SH-SY5Y (cell line): ENCODE results near the gene EGR4.

Source experiments
- GATA2 ChIP-seq: IDR thresholded peaks from 2 replicates; pipeline ENCODE4 v1.6.1; 2011; ENCODE audit warnings: mild to moderate bottlenecking, low read depth, low read length
- GATA3 ChIP-seq: IDR thresholded peaks from 2 replicates; pipeline ENCODE4 v1.6.1; 2011; ENCODE audit warnings: low read depth, mild to moderate bottlenecking, low read length, moderate library complexity

DNA sequence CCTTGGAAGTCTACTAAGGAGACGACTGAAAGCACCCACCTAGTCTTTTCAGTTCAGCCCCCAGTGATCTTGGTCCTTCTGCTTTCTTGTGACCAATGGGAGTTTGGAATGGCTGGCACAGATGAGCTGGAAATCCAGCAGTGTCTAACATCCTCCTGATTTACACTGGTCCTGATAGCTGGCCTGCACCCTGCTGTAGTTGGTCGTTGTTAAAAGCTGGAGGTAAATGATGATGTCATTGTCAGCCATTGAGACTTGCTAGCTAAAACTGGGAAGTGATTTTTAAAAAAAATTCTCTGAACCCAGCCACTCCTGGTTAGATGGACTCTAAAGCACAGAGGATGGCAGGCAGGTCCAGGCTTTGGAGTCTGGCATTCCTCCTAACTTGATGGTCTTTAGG lies 39.9 kb downstream of the EGR4 start:
- no peak for TF ChIP-seq GATA2
- no peak for TF ChIP-seq GATA3
